ENCODE measurements around the gene AJUBA. TPM values are rescaled to one million over a fixed set of nuclear protein-coding genes. Genes with fewer than 3 reads are reported as not detected.
"Not testable (repeated sequence)": the region's sequence is repeated elsewhere in the genome, so short reads cannot be mapped to it uniquely, and the experiment has no call there.

Gene AJUBA
- total RNA-seq, 2 experiments from 2014 or later: 1.2 to 1.3 TPM

- Mint-ChIP-seq H3K9me3 (no peaks in the 10 kb centered on the region), H3K4me3 (no peak overlapping the region), H3K27me3 (no peaks in the 10 kb centered on the region), H3K36me3 (ENCODE audit: low read depth) (peaks cover 45% of the 10 kb centered on the region), H3K4me1 (peaks cover 26% of the 10 kb centered on the region), H3K27ac (no peak overlapping the region)
- no peak for DNase-seq
- ChIA-PET CTCF (interaction anchor here (1.0 to 1.7 kb wide), 2 partner anchors 8 to 23 kb away, joined by 5 to 7 read pairs; partner anchors contain the start of gene PRMT5), POLR2A (no interaction called here)
Measured at GRCh38 chr14:22952418-22952817, 29.9 kb downstream of the AJUBA start.

GRCh38 chr14:22951795-22952194, 30.6 kb downstream of the AJUBA start:
- CTCF ChIA-PET: interaction anchor here (1.0 to 1.7 kb wide), 3 partner anchors 8 to 35 kb away, joined by 4 to 7 read pairs (median 5); partner anchors contain the start of gene PRMT5
- H3K27ac Mint-ChIP-seq, H3K4me3 Mint-ChIP-seq, DNase-seq, H3K9me3 Mint-ChIP-seq, H3K27me3 Mint-ChIP-seq, POLR2A ChIA-PET: not testable (repeated sequence)
- H3K36me3 Mint-ChIP-seq (ENCODE audit: low read depth): peaks cover 52% of the 10 kb centered on the region
- H3K4me1 Mint-ChIP-seq: peaks cover 24% of the 10 kb centered on the region

- Mint-ChIP-seq H3K4me3 (no peak overlapping the region), H3K9me3 (no peaks in the 10 kb centered on the region), H3K27me3 (no peaks in the 10 kb centered on the region), H3K27ac (no peak overlapping the region), H3K36me3 (ENCODE audit: low read depth) (peaks cover 36% of the 10 kb centered on the region), H3K4me1 (no peaks in the 10 kb centered on the region)
- no peak for DNase-seq
- ChIA-PET CTCF (interaction anchor here (0.7 to 4.0 kb wide), 10 partner anchors 11 to 77 kb away, joined by 3 to 21 read pairs (median 4); partner anchors contain the start of genes AJUBA, HAUS4 and PRMT5), POLR2A (interaction anchor here (0.9 to 3.4 kb wide), 3 partner anchors 10 to 357 kb away, joined by 3 to 23 read pairs (median 3); partner anchors contain the start of genes DAD1, HAUS4 and PRMT5)
Measured at GRCh38 chr14:22945642-22946041, 36.7 kb downstream of the AJUBA start.

- Mint-ChIP-seq H3K4me3 (no peak overlapping the region), H3K9me3 (no peaks in the 10 kb centered on the region), H3K36me3 (ENCODE audit: low read depth) (peaks cover 12% of the 10 kb centered on the region), H3K27me3 (no peaks in the 10 kb centered on the region), H3K27ac (no peak overlapping the region), H3K4me1 (no peaks in the 10 kb centered on the region)
- ChIA-PET POLR2A (interaction anchor here (1.5 kb wide), 1 partner anchor 10 kb away, joined by 6 read pairs; the partner anchor contains the start of gene PRMT5), CTCF (interaction anchor here (0.6 to 1.8 kb wide), 4 partner anchors 10 to 201 kb away, joined by 3 to 5 read pairs (median 3); partner anchors contain the start of gene PRMT5)
- no peak for DNase-seq
Measured at GRCh38 chr14:22939684-22940083, 42.7 kb downstream of the AJUBA start.

- H3K4me3 Mint-ChIP-seq: no peak overlapping the region
- DNase-seq: no peak
- ChIA-PET POLR2A (interaction anchor here (1.5 kb wide), 1 partner anchor 38 kb away, joined by 3 read pairs; no protein-coding TSS in a partner anchor), CTCF (interaction anchor here (0.6 to 1.4 kb wide), 7 partner anchors 38 to 160 kb away, joined by 3 to 5 read pairs (median 4); no protein-coding TSS in a partner anchor)
- no peaks in the 10 kb centered on the region for H3K27me3 Mint-ChIP-seq
- no peaks in the 10 kb centered on the region for H3K9me3 Mint-ChIP-seq
- no peak overlapping the region for H3K27ac Mint-ChIP-seq
- H3K36me3 Mint-ChIP-seq (ENCODE audit: low read depth): peaks cover 9% of the 10 kb centered on the region
- H3K4me1 Mint-ChIP-seq: peaks cover 3% of the 10 kb centered on the region
Measured at GRCh38 chr14:22935156-22935555, 47.2 kb downstream of the AJUBA start.

GRCh38 chr14:22932146-22932545, 50.2 kb downstream of the AJUBA start:
- Mint-ChIP-seq H3K27me3 (no peaks in the 10 kb centered on the region), H3K9me3 (no peaks in the 10 kb centered on the region), H3K27ac (no peak overlapping the region), H3K4me1 (peaks cover 7% of the 10 kb centered on the region), H3K36me3 (ENCODE audit: low read depth) (peaks cover 8% of the 10 kb centered on the region), H3K4me3 (no peak overlapping the region)
- ChIA-PET POLR2A (no interaction called here), CTCF (interaction anchor here (0.7 kb wide), 1 partner anchor 46 kb away, joined by 3 read pairs; no protein-coding TSS in a partner anchor)
- DNase-seq: no peak

GRCh38 chr14:22929961-22930364, 52.4 kb downstream of the AJUBA start:
- Mint-ChIP-seq H3K9me3 (no peaks in the 10 kb centered on the region), H3K4me3 (no peak overlapping the region), H3K27me3 (no peaks in the 10 kb centered on the region), H3K36me3 (ENCODE audit: low read depth) (peaks cover 24% of the 10 kb centered on the region), H3K27ac (no peak overlapping the region), H3K4me1 (peaks cover 21% of the 10 kb centered on the region)
- ChIA-PET CTCF (interaction anchor here (0.7 to 2.8 kb wide), 39 partner anchors 9 to 391 kb away, joined by 3 to 49 read pairs (median 5); partner anchors contain the start of genes AJUBA, DAD1, HAUS4 and LRP10), POLR2A (interaction anchor here (0.6 to 4.8 kb wide), 23 partner anchors 9 to 1023 kb away, joined by 3 to 80 read pairs (median 4); partner anchors contain the start of genes ACIN1, C14orf119, DAD1 and HAUS4)
- no peak for DNase-seq

- CTCF ChIA-PET: interaction anchor here (0.7 to 2.8 kb wide), 36 partner anchors 9 to 391 kb away, joined by 3 to 49 read pairs (median 6); partner anchors contain the start of genes AJUBA, DAD1, HAUS4 and LRP10
Measured at GRCh38 chr14:22929104-22929960, 53.0 kb downstream of the AJUBA start, which contains the start of gene PRMT5. Gene PRMT5 (minus strand): TSS chr14:22929376. CDS start chr14:22929361, 15 bp downstream.

GRCh38 chr14:22928237-22929103, 53.9 kb downstream of the AJUBA start:
- ChIA-PET CTCF (interaction anchor here (0.7 to 2.8 kb wide), 22 partner anchors 9 to 358 kb away, joined by 3 to 49 read pairs (median 8); partner anchors contain the start of genes AJUBA, DAD1, HAUS4 and LRP10), POLR2A (interaction anchor here (0.6 to 4.8 kb wide), 18 partner anchors 9 to 340 kb away, joined by 3 to 80 read pairs (median 6); partner anchors contain the start of genes ACIN1, C14orf119, HAUS4 and MRPL52)
- no peaks in the 10 kb centered on the region for H3K27me3 Mint-ChIP-seq
- H3K4me3 Mint-ChIP-seq: no peak overlapping the region
- H3K9me3 Mint-ChIP-seq: no peaks in the 10 kb centered on the region
- H3K4me1 Mint-ChIP-seq: peaks cover 21% of the 10 kb centered on the region
- DNase-seq: no peak
- peaks cover 36% of the 10 kb centered on the region for H3K36me3 Mint-ChIP-seq (ENCODE audit: low read depth)
- H3K27ac Mint-ChIP-seq: no peak overlapping the region

More at GRCh38 chr14:22929104-22929960, 53.0 kb downstream of the AJUBA start, which contains the start of gene PRMT5:
- Mint-ChIP-seq H3K9me3 (no peaks in the 10 kb centered on the region), H3K4me1 (peaks cover 21% of the 10 kb centered on the region), H3K27me3 (no peaks in the 10 kb centered on the region), H3K4me3 (no peak within 1 kb of the TSS), H3K27ac (no peak within 1 kb of the TSS), H3K36me3 (ENCODE audit: low read depth) (peaks cover 30% of the 10 kb centered on the region)
- peak; percentile 97 for DNase-seq
- POLR2A ChIA-PET: interaction anchor here (0.6 to 4.8 kb wide), 24 partner anchors 10 to 1022 kb away, joined by 3 to 80 read pairs (median 4); partner anchors contain the start of genes ACIN1, C14orf119, HAUS4 and MRPL52

GRCh38 chr14:22926316-22926715, 56.0 kb downstream of the AJUBA start:
- peaks cover 48% of the 10 kb centered on the region for H3K36me3 Mint-ChIP-seq (ENCODE audit: low read depth)
- DNase-seq: no peak
- POLR2A ChIA-PET: interaction anchor here (0.8 kb wide), 1 partner anchor 145 kb away, joined by 3 read pairs; no protein-coding TSS in a partner anchor

GRCh38 chr14:22925513-22925912, 56.8 kb downstream of the AJUBA start:
- H3K36me3 Mint-ChIP-seq (ENCODE audit: low read depth): peaks cover 52% of the 10 kb centered on the region
- peaks cover 21% of the 10 kb centered on the region for H3K4me1 Mint-ChIP-seq
- H3K27ac Mint-ChIP-seq: no peak overlapping the region
- H3K4me3 Mint-ChIP-seq: no peak overlapping the region
- no peak for DNase-seq
- no peaks in the 10 kb centered on the region for H3K27me3 Mint-ChIP-seq
- ChIA-PET CTCF (no interaction called here), POLR2A (no interaction called here)
- no peaks in the 10 kb centered on the region for H3K9me3 Mint-ChIP-seq

More at GRCh38 chr14:22926316-22926715, 56.0 kb downstream of the AJUBA start:
- Mint-ChIP-seq H3K4me1 (peaks cover 18% of the 10 kb centered on the region), H3K9me3 (no peaks in the 10 kb centered on the region), H3K27me3 (no peaks in the 10 kb centered on the region), H3K27ac (peak overlapping the region; percentile 36), H3K4me3 (no peak overlapping the region)
- CTCF ChIA-PET: interaction anchor here (1.2 kb wide), 1 partner anchor 53 kb away, joined by 3 read pairs; no protein-coding TSS in a partner anchor

- Mint-ChIP-seq H3K27me3 (no peaks in the 10 kb centered on the region), H3K27ac (no peak overlapping the region), H3K36me3 (ENCODE audit: low read depth) (peaks cover 60% of the 10 kb centered on the region), H3K4me1 (peaks cover 36% of the 10 kb centered on the region), H3K9me3 (no peaks in the 10 kb centered on the region), H3K4me3 (no peak overlapping the region)
- POLR2A ChIA-PET: no interaction called here
- CTCF ChIA-PET: no interaction called here
- no peak for DNase-seq
Measured at GRCh38 chr14:22923746-22924145, 58.6 kb downstream of the AJUBA start.

Data from activated CD4-positive, alpha-beta memory T cell treated with anti-CD3 and anti-CD28 coated beads, Interleukin-2, amount 10 ng/mL, durations not matched to agents 7 days and 5 days (primary cell).